A673 (cell line): ENCODE data around the gene ETS2.

Experiments used
- CTCF ChIP-seq: fragments of 300-800, 200-600 bp; sonication (generic); conservative IDR thresholded peaks from 2 replicates; pipeline ENCODE4 v1.5.1; 2017; ENCODE audit warnings: low read depth, mild to moderate bottlenecking, antibody characterized with exemption, low read length, moderate library complexity, mixed read lengths
- EZH2 ChIP-seq: fragments of 200-600 bp; sonication (generic); IDR thresholded peaks from 2 replicates; pipeline ENCODE4 v1.6.1; 2017; ENCODE audit warnings: borderline replicate concordance, low read depth, mild to moderate bottlenecking, mixed read lengths, antibody characterized with exemption, low read length; ENCODE audit not compliant: poor library complexity, severe bottlenecking

GRCh38 chr21:38774586-38775285 lies 31.0 kb upstream of the ETS2 start:
- TF ChIP-seq CTCF (no peak), EZH2 (no peak)
